Esophagus (tissue), 2 donors: ENCODE results near the gene SULT6B1. TPM values are rescaled to one million over a fixed set of nuclear protein-coding genes. Genes with fewer than 3 reads are reported as not detected.

Experiments used
- H3K27ac ChIP-seq, 2 donors: one replicate each; pipeline ENCODE4 v1.5.1; 2013; ENCODE audit warnings: low read depth in 2 of 2, mild to moderate bottlenecking in 2 of 2, inconsistent platforms in 1 of 2, low read length in 1 of 2, moderate library complexity in 1 of 2
- H3K27me3 ChIP-seq, 2 donors: one replicate each; pipeline ENCODE4 v1.6.1; 2013; ENCODE audit warnings: low read length in 2 of 2, control low read depth in 1 of 2, mild to moderate bottlenecking in 1 of 2; ENCODE audit not compliant: insufficient read depth in 2 of 2, control insufficient read depth in 1 of 2
- H3K36me3 ChIP-seq, 2 donors: one replicate each; pipeline ENCODE4 v1.6.1; 2013; ENCODE audit warnings: low read length in 1 of 2; ENCODE audit not compliant: control insufficient read depth in 2 of 2, insufficient read depth in 2 of 2
- H3K4me1 ChIP-seq, 2 donors: one replicate each; pipeline ENCODE4 v1.6.1; 2013; ENCODE audit warnings: low read length in 1 of 2; ENCODE audit not compliant: control insufficient read depth in 2 of 2, insufficient read depth in 2 of 2
- H3K4me3 ChIP-seq, 2 donors: one replicate each; pipeline ENCODE4 v1.5.1; 2013; ENCODE audit warnings: low read length in 2 of 2, mild to moderate bottlenecking in 2 of 2, low read depth in 1 of 2, moderate library complexity in 1 of 2
- H3K9me3 ChIP-seq, 2 donors: one replicate each; pipeline ENCODE4 v1.6.1; 2013; ENCODE audit warnings: mild to moderate bottlenecking in 2 of 2, low read depth in 1 of 2, low read length in 1 of 2, moderate library complexity in 1 of 2; ENCODE audit not compliant: control insufficient read depth in 2 of 2, insufficient read depth in 1 of 2
- WGBS, 2 donors: extraction: QIAGEN DNeasy Blood & Tissue Kit; methylation state at CpG; one replicate each; pipeline ENCODE4 v1.1.7; 2013; 5-methylcytosine and 5-hydroxymethylcytosine counted together
- polyA plus RNA-seq, 2 donors: library from polyadenylated mRNA; stranded (reverse); fragments of 200-250 nt; gene quantifications; one replicate each; pipeline ENCODE4 v1.2.3, GENCODE V29; 2013
- donor health status: healthy with polysubstance abuse.
- donor health status: Bipolar disorder and iron deficiency.

SULT6B1 gene
- polyA plus RNA-seq, 2 donors: not detected

DNA sequence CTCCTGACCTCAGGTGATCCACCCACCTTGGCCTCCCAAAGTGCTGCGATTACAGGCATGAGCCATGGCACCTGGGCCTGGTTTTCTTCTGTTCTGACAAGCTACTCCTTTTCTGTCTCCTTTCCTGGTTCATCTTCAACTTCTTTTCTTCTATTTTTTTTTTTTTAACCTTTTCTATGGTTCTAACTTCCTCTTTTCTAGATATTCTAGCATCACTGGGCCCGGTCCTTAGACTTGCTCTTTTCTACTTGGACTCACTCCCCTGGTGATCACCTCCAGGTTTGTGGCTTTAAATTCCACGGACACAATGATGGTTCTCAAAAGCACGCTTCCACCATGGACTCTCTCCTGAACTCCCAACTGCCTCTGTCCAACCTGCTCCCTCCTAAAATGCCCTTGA, 33.7 kb downstream of the SULT6B1 start:
- Histone ChIP-seq H3K4me1 (peaks cover 0 to 8% of the 10 kb centered on the region in 2 donors), H3K9me3 (no peaks in the 10 kb centered on the region), H3K4me3 (no peak overlapping the region), H3K36me3 (no peaks in the 10 kb centered on the region), H3K27me3 (no peaks in the 10 kb centered on the region), H3K27ac (no peak overlapping the region)
- 92 to 93% methylated on average over 4 of the region's 4 CpGs for WGBS, 2 donors

DNA sequence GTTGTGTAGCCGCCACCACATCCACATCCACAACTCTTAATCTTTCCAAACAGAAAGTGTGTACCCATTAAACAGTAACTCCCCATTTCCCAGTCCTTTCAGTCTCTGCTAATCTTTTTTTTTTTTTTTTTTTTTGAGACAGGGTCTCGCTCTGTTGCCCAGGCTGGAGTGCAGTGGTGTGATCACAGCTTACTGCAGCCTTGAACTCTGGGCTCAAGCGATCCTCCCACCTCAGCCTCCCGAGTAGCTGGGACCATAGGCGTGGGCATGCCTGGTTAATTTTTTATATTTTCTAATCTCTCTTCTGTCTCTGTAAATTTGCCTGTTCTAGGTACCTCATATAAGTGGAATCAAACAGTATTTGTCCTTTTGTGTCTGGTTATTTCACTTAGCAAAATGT, 35.2 kb downstream of the SULT6B1 start:
- Histone ChIP-seq H3K4me3 (no peak overlapping the region), H3K27ac (no peak overlapping the region), H3K36me3 (no peaks in the 10 kb centered on the region), H3K4me1 (peaks cover 0 to 8% of the 10 kb centered on the region in 2 donors), H3K9me3 (no peaks in the 10 kb centered on the region), H3K27me3 (no peaks in the 10 kb centered on the region)
- WGBS, 2 donors: 88 to 98% methylated on average over 5 of the region's 5 CpGs

DNA sequence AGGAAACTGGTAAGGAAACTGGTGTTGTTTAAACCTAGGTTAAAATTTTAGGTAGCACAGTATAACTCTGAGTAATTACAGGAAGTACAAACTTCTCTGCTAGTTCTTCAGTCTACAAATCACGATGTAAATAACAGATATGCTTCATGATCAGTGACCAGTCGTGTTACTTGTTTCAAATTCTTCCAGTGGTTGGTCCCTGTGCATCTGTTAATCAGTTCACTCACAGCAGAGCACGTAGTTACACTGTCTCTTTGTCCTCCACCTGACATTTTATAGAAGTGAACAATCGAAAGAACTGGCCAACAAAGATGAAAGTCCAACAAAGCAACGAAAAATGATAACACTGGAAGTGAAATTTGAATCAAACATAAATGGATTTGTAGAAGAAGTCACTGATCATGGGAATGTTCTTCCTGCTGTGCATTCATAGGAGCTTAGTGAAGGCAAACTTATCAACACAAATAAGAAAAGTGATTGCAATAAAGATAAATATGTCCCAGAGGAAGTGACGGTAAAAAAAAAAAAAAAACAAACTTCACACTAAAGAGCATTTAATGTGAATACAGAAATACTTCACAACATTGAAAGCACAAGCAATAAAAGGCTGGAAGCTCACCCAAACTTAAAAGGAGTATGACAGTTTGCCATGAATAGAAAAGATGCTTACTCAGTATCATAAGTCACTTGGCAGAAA, 38.7 kb downstream of the SULT6B1 start:
- Histone ChIP-seq H3K4me3 (no peak overlapping the region), H3K27ac (no peak overlapping the region), H3K9me3 (no peaks in the 10 kb centered on the region), H3K4me1 (no peaks in the 10 kb centered on the region), H3K36me3 (peaks cover 0 to 5% of the 10 kb centered on the region in 2 donors), H3K27me3 (no peaks in the 10 kb centered on the region)
- 44 to 58% methylated on average over 6 of the region's 6 CpGs for WGBS, 2 donors

DNA sequence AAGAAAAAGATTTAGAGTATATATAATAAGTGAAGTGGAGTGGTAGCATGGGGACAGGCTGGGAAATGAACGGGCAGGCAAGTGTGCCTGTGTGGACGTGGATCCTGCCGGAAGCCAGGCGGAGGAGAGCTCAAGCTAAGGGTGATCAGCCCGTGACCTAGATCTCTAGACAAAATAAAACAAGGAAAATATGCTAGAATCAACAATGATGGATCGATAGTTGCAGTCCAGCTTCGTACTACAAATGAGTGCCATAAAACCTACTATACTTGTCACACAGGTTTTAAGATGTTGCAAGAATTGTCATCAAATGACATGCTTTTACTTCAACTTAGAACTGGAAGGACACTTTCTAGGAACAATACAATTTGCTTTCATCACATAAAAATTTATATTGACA, 40.1 kb downstream of the SULT6B1 start:
- Histone ChIP-seq H3K9me3 (no peaks in the 10 kb centered on the region), H3K4me3 (no peak overlapping the region), H3K27me3 (no peaks in the 10 kb centered on the region), H3K27ac (no peak overlapping the region), H3K36me3 (peaks cover 5 to 6% of the 10 kb centered on the region in 2 donors), H3K4me1 (no peaks in the 10 kb centered on the region)
- WGBS, 2 donors: 71 to 86% methylated on average over 7 of the region's 7 CpGs

DNA sequence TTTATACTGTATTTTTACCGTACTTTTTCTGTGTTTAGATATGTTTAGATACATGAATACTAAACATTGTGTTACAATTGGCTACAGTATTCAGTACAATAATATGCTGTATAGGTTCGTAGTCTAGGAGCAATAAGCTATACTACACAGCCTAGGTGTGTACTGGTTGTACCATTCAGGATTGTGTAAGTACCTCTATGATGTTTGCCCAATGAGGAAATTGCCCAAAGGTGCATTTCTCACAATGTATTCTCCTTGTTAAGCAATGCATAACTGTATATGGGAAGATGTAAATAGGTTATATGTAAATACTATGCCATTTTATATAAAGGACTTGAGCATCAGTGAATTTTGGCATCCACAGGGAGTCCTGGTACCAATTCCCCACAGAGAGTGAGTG, 42.4 kb downstream of the SULT6B1 start:
- H3K9me3 ChIP-seq: no peaks in the 10 kb centered on the region
- H3K27me3 ChIP-seq: no peaks in the 10 kb centered on the region
- peaks cover 5 to 6% of the 10 kb centered on the region in 2 donors for H3K36me3 ChIP-seq
- no peak overlapping the region for H3K27ac ChIP-seq
- H3K4me1 ChIP-seq: no peaks in the 10 kb centered on the region
- no peak overlapping the region for H3K4me3 ChIP-seq
- 95 to 97% methylated on average over 2 of the region's 2 CpGs for WGBS, 2 donors

DNA sequence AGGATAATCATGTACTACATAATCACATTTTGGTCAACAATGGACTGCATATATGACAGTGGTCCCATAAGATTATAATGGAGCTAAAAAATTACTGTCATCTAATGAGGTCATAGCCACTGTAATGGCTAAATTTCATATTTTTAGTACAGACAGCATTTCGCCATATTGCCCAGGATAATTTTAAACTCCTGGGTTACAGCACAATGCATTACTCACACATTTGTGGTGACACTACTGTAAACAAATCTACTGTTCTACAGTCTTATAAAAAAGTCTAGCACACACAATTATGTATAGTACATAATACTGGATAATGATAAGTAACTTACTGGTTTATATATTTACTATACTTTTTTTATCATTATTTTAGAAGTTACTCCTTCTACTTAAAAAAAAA, 44.5 kb downstream of the SULT6B1 start:
- H3K4me3 ChIP-seq: no peak overlapping the region
- no peak overlapping the region for H3K27ac ChIP-seq
- H3K9me3 ChIP-seq: no peaks in the 10 kb centered on the region
- H3K27me3 ChIP-seq: no peaks in the 10 kb centered on the region
- WGBS, 2 donors: 92 to 95% methylated on average over 1 of the region's 1 CpG
- peaks cover 5 to 6% of the 10 kb centered on the region in 2 donors for H3K36me3 ChIP-seq
- no peaks in the 10 kb centered on the region for H3K4me1 ChIP-seq

DNA sequence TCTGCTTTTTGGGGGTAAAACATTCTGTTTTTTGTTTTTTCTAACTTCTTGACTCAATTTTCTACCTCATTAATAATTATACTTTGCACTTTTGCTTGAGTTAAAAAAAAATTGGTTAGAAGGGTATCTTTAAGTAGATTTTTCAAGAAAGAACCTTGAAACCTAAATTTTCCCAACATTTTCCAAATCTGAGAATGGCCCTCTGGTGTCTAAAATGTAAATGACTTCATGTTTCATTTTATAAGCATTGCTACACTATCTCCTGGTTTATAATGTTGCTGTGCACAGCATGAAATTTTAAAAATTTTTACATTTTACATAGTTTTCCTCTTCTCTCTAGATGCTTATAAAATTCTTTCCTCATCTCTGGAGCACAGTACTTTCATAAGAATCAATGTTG, 45.9 kb downstream of the SULT6B1 start:
- Histone ChIP-seq H3K9me3 (no peaks in the 10 kb centered on the region), H3K27ac (no peak overlapping the region), H3K36me3 (peaks cover 5 to 6% of the 10 kb centered on the region in 2 donors), H3K4me3 (no peak overlapping the region), H3K4me1 (no peaks in the 10 kb centered on the region), H3K27me3 (no peaks in the 10 kb centered on the region)

DNA sequence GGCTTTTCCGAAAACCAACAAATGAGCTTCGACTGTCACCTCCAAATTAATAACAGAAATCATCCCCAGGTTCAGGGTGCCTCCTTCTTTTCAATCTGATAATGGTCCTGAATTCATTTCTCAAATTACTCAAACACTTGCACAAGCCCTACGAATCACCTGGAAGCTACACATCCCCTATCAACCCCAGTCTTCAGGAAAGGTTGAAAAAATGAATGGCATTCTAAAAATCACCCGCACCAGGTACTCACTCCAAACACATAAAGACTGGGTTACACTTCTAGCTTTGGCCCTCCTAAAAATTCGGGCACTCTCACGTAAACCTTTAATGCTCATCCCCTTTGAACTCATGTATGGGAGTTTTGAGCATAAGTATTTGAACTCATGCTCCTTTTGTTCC, 55.6 kb downstream of the SULT6B1 start:
- no peak overlapping the region for H3K4me3 ChIP-seq
- H3K36me3 ChIP-seq: peaks cover 0 to 20% of the 10 kb centered on the region in 2 donors
- no peaks in the 10 kb centered on the region for H3K9me3 ChIP-seq
- H3K27me3 ChIP-seq: no peaks in the 10 kb centered on the region
- no peaks in the 10 kb centered on the region for H3K4me1 ChIP-seq
- H3K27ac ChIP-seq: no peak overlapping the region
- 97% methylated on average over 6 of the region's 6 CpGs for WGBS, 2 donors

DNA sequence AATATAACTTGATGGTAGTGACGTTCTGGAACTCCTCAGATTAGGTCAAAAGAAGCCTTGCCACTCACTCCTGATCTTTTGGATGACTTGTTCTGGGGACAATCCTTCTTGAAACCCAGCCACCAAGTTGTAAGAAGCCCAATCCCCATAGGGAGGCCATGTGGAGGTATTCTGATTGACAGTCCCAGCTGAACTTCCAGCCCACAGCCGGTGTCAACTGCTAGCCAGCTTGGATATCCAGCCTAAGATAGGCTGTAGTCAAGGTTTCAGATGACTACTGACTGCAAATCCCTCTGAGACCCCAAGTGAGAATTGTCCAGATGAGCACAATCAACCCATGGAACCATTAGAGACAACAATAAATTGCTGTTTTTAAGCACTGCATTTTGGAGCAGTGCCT, 63.1 kb downstream of the SULT6B1 start:
- 96 to 97% methylated on average over 2 of the region's 2 CpGs for WGBS, 2 donors
- no peak overlapping the region for H3K27ac ChIP-seq
- H3K36me3 ChIP-seq: peaks cover 4 to 6% of the 10 kb centered on the region in 2 donors
- H3K9me3 ChIP-seq: no peaks in the 10 kb centered on the region
- H3K27me3 ChIP-seq: no peaks in the 10 kb centered on the region
- H3K4me1 ChIP-seq: no peaks in the 10 kb centered on the region
- no peak overlapping the region for H3K4me3 ChIP-seq

DNA sequence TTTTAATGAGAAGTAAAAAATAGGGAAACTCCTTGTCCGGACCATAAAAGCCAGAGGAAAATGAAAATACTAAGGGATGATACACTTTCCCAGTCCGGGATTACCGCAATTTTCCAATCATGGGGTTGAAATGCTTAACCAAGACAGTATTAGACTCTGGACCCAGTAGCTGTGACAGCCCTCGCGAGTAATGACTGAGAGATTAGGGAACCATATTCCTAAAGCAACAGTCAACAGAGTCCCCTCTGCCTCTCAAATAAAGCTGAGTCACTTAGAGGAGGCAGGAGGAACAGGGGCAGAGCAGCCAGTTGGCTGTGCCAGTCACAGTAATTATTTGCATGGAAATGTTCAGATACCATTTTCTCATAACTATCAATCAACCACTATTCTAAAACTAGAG, 69.3 kb downstream of the SULT6B1 start:
- H3K4me3 ChIP-seq: no peak overlapping the region
- WGBS, 2 donors: 95 to 96% methylated on average over 5 of the region's 5 CpGs
- no peaks in the 10 kb centered on the region for H3K9me3 ChIP-seq
- H3K27me3 ChIP-seq: no peaks in the 10 kb centered on the region
- H3K27ac ChIP-seq: no peak overlapping the region
- peaks cover 3 to 4% of the 10 kb centered on the region in 2 donors for H3K36me3 ChIP-seq
- no peaks in the 10 kb centered on the region for H3K4me1 ChIP-seq
